WTC11 (cell line): ENCODE measurements around the gene ACTMAP. TPM values are rescaled to one million over a fixed set of nuclear protein-coding genes. Genes with fewer than 3 reads are reported as not detected.

ENCODE experiments used
- ATAC-seq: fragments of 200-7000 bp; cut with Tn5 transposase; 2 replicates; pipeline ENCODE4 v1.10.0; 2021; ENCODE audit warnings: mild to moderate bottlenecking, moderate library complexity
- CTCF ChIA-PET: fragments of 300-600 bp; sonication (Branson Sonifier 250); formaldehyde crosslinking; loops from one replicate; lab custom pipeline; 2021; ENCODE audit warnings: antibody characterized with exemption; lab: Charles Lee
- POLR2A ChIA-PET: fragments of 350-600 bp; sonication (Branson Sonifier 250); formaldehyde crosslinking; loops from one replicate; lab custom pipeline; 2021; ENCODE audit warnings: antibody characterized with exemption; lab: Charles Lee
- DNase-seq: peaks from one replicate; pipeline ENCODE4 v3.0.0; 2021; ENCODE audit warnings: low spot score
- H3K27ac Mint-ChIP-seq: 2 replicates; pipeline ENCODE4 v1.8.0; 2021; ENCODE audit warnings: mixed read lengths
- H3K27me3 Mint-ChIP-seq: 2 replicates; pipeline ENCODE4 v1.8.0; 2021; ENCODE audit warnings: low read depth, mild to moderate bottlenecking, moderate library complexity, mixed read lengths
- H3K36me3 Mint-ChIP-seq: 2 replicates; pipeline ENCODE4 v1.8.0; 2021; ENCODE audit warnings: mixed read lengths
- H3K4me1 Mint-ChIP-seq: 2 replicates; pipeline ENCODE4 v1.8.0; 2022; ENCODE audit warnings: mixed read lengths
- H3K4me3 Mint-ChIP-seq: 2 replicates; pipeline ENCODE4 v1.8.0; 2021; ENCODE audit warnings: mild to moderate bottlenecking, moderate library complexity, mixed read lengths
- H3K9me3 Mint-ChIP-seq: 2 replicates; pipeline ENCODE4 v1.8.0; 2021; ENCODE audit warnings: mixed read lengths
- ETV6 ChIP-seq: sonication (generic); formaldehyde crosslinking; IDR thresholded peaks from 2 replicates; pipeline ENCODE4 v1.8.1; 2022; ENCODE audit warnings: mild to moderate bottlenecking, missing genetic modification reagents
- FOXP1 ChIP-seq: sonication (generic); formaldehyde crosslinking; IDR thresholded peaks from 2 replicates; pipeline ENCODE4 v1.8.0; 2022; ENCODE audit warnings: missing genetic modification reagents, mild to moderate bottlenecking, moderate library complexity, borderline replicate concordance
- IRF2 ChIP-seq: sonication (generic); formaldehyde crosslinking; IDR thresholded peaks from 2 replicates; pipeline ENCODE4 v1.8.0; 2022; ENCODE audit warnings: low read depth, missing genetic modification reagents, borderline replicate concordance
- MAX ChIP-seq: sonication (generic); formaldehyde crosslinking; IDR thresholded peaks from 2 replicates; pipeline ENCODE4 v1.8.0; 2022; ENCODE audit warnings: mild to moderate bottlenecking, missing genetic modification reagents
- NFE2L1 ChIP-seq: sonication (generic); formaldehyde crosslinking; IDR thresholded peaks from 2 replicates; pipeline ENCODE4 v1.8.1; 2023; ENCODE audit warnings: missing genetic modification reagents
- NFYB ChIP-seq: sonication (generic); formaldehyde crosslinking; conservative IDR thresholded peaks from 2 replicates; pipeline ENCODE4 v1.8.0; 2022; ENCODE audit warnings: low read depth, missing genetic modification reagents
- PRRX2 ChIP-seq: fragments of 250-450 bp; sonication (Bioruptor Pico); IDR thresholded peaks from 2 replicates; pipeline ENCODE4 v1.8.0; 2021; ENCODE audit warnings: mild to moderate bottlenecking
- RORB ChIP-seq: fragments of 250-450 bp; sonication (Bioruptor Pico); IDR thresholded peaks from 2 replicates; pipeline ENCODE4 v1.9.0; 2021; ENCODE audit warnings: mild to moderate bottlenecking
- TCF7 ChIP-seq: sonication (generic); formaldehyde crosslinking; IDR thresholded peaks from 2 replicates; pipeline ENCODE4 v1.8.0; 2022; ENCODE audit warnings: mild to moderate bottlenecking, low read depth, missing genetic modification reagents, moderate library complexity
- TEAD1 ChIP-seq: sonication (generic); formaldehyde crosslinking; IDR thresholded peaks from 2 replicates; pipeline ENCODE4 v1.8.0; 2022; ENCODE audit warnings: mild to moderate bottlenecking, missing genetic modification reagents
- ZNF121 ChIP-seq: sonication (generic); formaldehyde crosslinking; IDR thresholded peaks from 2 replicates; pipeline ENCODE4 v1.8.0; 2023; ENCODE audit warnings: missing genetic modification reagents
- ZNF281 ChIP-seq: sonication (generic); formaldehyde crosslinking; IDR thresholded peaks from 2 replicates; pipeline ENCODE4 v1.8.0; 2023; ENCODE audit warnings: mild to moderate bottlenecking, missing genetic modification reagents
- ZNF416 ChIP-seq: fragments of 250-450 bp; sonication (Bioruptor Pico); IDR thresholded peaks from 2 replicates; pipeline ENCODE4 v1.9.0; 2021; ENCODE audit warnings: mild to moderate bottlenecking, inconsistent platforms
- ZNF512 ChIP-seq: sonication (generic); formaldehyde crosslinking; IDR thresholded peaks from 2 replicates; pipeline ENCODE4 v1.8.1; 2022; ENCODE audit warnings: missing genetic modification reagents, borderline replicate concordance
- total RNA-seq: library from RNA; stranded (reverse); gene quantifications from 3 replicates; pipeline ENCODE4 v1.2.3, GENCODE V29; 2021
- TF ChIP-seq, protein P1 (sequence below): sonication (generic); formaldehyde crosslinking; IDR thresholded peaks from 2 replicates; pipeline ENCODE4 v1.8.1; 2023; ENCODE audit warnings: mild to moderate bottlenecking, missing genetic modification reagents, moderate library complexity
- TF ChIP-seq, protein P2 (sequence below): fragments of 250-450 bp; sonication (Bioruptor Pico); IDR thresholded peaks from 2 replicates; pipeline ENCODE4 v1.8.0; 2021; ENCODE audit warnings: mild to moderate bottlenecking
- TF ChIP-seq, protein P3 (sequence below): sonication (generic); formaldehyde crosslinking; IDR thresholded peaks from 2 replicates; pipeline ENCODE4 v1.8.1; 2023; ENCODE audit warnings: mild to moderate bottlenecking, missing genetic modification reagents, borderline replicate concordance

ACTMAP gene
- total RNA-seq, 1 experiment from 2014 or later = 29.6 TPM

DNA sequence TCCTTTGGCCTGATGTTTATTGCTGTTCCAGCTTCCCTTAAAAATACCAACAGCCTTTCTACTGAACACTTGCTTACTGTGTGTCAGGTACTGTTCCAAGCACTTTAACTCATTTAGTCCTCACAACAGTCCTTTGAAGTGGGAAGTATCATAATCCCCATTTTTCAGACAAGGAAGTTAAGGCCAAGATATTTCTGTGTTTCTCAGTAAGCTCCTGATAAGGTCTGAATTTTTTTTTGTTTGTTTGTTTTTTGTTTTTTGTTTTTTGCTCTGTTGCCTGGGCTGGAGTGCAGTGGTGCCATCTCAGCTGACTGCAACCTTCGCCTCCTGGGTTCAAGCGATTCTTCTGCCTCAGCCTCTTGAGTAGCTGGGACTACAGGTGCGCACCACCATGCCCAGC is 8.2 kb upstream of the ACTMAP start (continued):
- TF ChIP-seq ETV6 (CRISPR knock-in tag) (no peak), ZNF512 (no peak), NFYB (CRISPR knock-in tag) (no peak), TEAD1 (no peak), ZNF281 (CRISPR knock-in tag) (no peak)
- TF ChIP-seq, protein P1, sequence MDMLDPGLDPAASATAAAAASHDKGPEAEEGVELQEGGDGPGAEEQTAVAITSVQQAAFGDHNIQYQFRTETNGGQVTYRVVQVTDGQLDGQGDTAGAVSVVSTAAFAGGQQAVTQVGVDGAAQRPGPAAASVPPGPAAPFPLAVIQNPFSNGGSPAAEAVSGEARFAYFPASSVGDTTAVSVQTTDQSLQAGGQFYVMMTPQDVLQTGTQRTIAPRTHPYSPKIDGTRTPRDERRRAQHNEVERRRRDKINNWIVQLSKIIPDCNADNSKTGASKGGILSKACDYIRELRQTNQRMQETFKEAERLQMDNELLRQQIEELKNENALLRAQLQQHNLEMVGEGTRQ (CRISPR knock-in tag) = no peak

DNA sequence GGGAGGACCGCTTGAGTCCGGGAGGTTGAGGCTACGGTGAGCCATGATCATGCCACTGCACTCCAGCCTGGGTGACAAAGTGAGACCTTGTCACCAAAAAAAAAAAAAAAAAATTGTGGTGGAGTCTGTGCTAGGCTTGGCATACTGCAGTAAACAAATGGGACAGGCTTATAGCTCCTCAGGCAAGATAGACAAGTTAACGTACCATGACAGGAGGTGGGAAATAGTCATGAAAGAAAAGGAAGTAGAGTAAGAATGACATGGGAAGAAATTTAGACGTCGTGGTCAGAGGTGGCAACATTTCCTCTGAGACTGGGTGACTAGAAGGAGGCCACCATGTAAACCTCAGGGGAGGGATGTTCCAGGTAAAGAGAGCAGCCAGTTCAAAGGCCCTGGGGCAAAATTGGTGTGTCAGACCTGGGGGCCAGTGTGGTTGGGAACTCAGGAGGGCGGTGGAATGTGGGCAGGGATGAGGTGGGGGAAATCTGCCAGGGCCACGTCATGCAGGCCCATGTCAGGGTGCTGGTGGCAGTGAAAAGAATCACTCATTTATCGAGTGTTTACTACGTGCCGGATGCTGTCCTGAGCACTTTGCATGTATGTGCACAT is 6.3 kb upstream of the ACTMAP start:
- H3K4me1 Mint-ChIP-seq = peaks cover 29% of the 10 kb centered on the region
- H3K36me3 Mint-ChIP-seq = peaks cover 79% of the 10 kb centered on the region
- H3K27ac Mint-ChIP-seq = peak overlapping the region; percentile 85

GRCh38 chr19:40755791-40756190 is 5.5 kb upstream of the ACTMAP start:
- DNase-seq (no peak), ATAC-seq (no peak)
- no peaks in the 10 kb centered on the region for H3K27me3 Mint-ChIP-seq
- ChIA-PET POLR2A (interaction anchor here (0.7 to 1.0 kb wide), 2 partner anchors 16 to 23 kb away, joined by 5 read pairs; partner anchors contain the start of gene RAB4B), CTCF (interaction anchor here (1.1 to 1.5 kb wide), 2 partner anchors 22 to 53 kb away, joined by 3 to 6 read pairs; partner anchors contain the start of gene RAB4B)
- H3K4me1 Mint-ChIP-seq = peaks cover 29% of the 10 kb centered on the region
- peaks cover 77% of the 10 kb centered on the region for H3K36me3 Mint-ChIP-seq
- H3K9me3 Mint-ChIP-seq = no peaks in the 10 kb centered on the region
- TF ChIP-seq TCF7 (CRISPR knock-in tag) = no peak
- no peak for TF ChIP-seq NFE2L1
- no peak for TF ChIP-seq ZNF416
- no peak overlapping the region for H3K4me3 Mint-ChIP-seq
- H3K27ac Mint-ChIP-seq = peak overlapping the region; percentile 86

More for the DNA sequence above, 6.3 kb upstream of the ACTMAP start:
- H3K9me3 Mint-ChIP-seq = no peaks in the 10 kb centered on the region
- no peak for ATAC-seq
- CTCF ChIA-PET = interaction anchor here (1.1 to 2.3 kb wide), 4 partner anchors 21 to 54 kb away, joined by 3 to 7 read pairs (median 4); partner anchors contain the start of genes EGLN2 and RAB4B
- TF ChIP-seq PRRX2 (CRISPR knock-in tag) = no peak
- TF ChIP-seq, protein P2, sequence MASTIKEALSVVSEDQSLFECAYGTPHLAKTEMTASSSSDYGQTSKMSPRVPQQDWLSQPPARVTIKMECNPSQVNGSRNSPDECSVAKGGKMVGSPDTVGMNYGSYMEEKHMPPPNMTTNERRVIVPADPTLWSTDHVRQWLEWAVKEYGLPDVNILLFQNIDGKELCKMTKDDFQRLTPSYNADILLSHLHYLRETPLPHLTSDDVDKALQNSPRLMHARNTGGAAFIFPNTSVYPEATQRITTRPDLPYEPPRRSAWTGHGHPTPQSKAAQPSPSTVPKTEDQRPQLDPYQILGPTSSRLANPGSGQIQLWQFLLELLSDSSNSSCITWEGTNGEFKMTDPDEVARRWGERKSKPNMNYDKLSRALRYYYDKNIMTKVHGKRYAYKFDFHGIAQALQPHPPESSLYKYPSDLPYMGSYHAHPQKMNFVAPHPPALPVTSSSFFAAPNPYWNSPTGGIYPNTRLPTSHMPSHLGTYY = peak; percentile 9; the same call in 1 of the 2 replicates
- TF ChIP-seq, all 79 proteins: peak for 1
- POLR2A ChIA-PET = interaction anchor here (0.7 kb wide), 1 partner anchor 16 kb away, joined by 5 read pairs; no protein-coding TSS in a partner anchor
- DNase-seq = no peak
- Mint-ChIP-seq H3K27me3 (no peaks in the 10 kb centered on the region), H3K4me3 (peak overlapping the region; percentile 14)

GRCh38 chr19:40755248-40755624 is 5.0 kb upstream of the ACTMAP start:
- DNase-seq (no peak), ATAC-seq (no peak)
- H3K27ac Mint-ChIP-seq = no peak overlapping the region
- peaks cover 29% of the 10 kb centered on the region for H3K4me1 Mint-ChIP-seq
- H3K27me3 Mint-ChIP-seq = no peaks in the 10 kb centered on the region
- POLR2A ChIA-PET = interaction anchor here (0.5 to 1.0 kb wide), 2 partner anchors 18 to 23 kb away, joined by 3 to 5 read pairs; partner anchors contain the start of gene RAB4B
- H3K9me3 Mint-ChIP-seq = no peaks in the 10 kb centered on the region
- CTCF ChIA-PET = interaction anchor here (1.2 to 1.8 kb wide), 5 partner anchors 11 to 63 kb away, joined by 4 to 8 read pairs (median 6); partner anchors contain the start of gene EGLN2
- H3K4me3 Mint-ChIP-seq = no peak overlapping the region
- peaks cover 71% of the 10 kb centered on the region for H3K36me3 Mint-ChIP-seq
- TF ChIP-seq, protein P3, sequence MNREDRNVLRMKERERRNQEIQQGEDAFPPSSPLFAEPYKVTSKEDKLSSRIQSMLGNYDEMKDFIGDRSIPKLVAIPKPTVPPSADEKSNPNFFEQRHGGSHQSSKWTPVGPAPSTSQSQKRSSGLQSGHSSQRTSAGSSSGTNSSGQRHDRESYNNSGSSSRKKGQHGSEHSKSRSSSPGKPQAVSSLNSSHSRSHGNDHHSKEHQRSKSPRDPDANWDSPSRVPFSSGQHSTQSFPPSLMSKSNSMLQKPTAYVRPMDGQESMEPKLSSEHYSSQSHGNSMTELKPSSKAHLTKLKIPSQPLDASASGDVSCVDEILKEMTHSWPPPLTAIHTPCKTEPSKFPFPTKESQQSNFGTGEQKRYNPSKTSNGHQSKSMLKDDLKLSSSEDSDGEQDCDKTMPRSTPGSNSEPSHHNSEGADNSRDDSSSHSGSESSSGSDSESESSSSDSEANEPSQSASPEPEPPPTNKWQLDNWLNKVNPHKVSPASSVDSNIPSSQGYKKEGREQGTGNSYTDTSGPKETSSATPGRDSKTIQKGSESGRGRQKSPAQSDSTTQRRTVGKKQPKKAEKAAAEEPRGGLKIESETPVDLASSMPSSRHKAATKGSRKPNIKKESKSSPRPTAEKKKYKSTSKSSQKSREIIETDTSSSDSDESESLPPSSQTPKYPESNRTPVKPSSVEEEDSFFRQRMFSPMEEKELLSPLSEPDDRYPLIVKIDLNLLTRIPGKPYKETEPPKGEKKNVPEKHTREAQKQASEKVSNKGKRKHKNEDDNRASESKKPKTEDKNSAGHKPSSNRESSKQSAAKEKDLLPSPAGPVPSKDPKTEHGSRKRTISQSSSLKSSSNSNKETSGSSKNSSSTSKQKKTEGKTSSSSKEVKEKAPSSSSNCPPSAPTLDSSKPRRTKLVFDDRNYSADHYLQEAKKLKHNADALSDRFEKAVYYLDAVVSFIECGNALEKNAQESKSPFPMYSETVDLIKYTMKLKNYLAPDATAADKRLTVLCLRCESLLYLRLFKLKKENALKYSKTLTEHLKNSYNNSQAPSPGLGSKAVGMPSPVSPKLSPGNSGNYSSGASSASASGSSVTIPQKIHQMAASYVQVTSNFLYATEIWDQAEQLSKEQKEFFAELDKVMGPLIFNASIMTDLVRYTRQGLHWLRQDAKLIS = no peak
- TF ChIP-seq ZNF121 (CRISPR knock-in tag) (no peak), RORB (CRISPR knock-in tag) (no peak), FOXP1 (CRISPR knock-in tag) (no peak), MAX (CRISPR knock-in tag) (no peak), IRF2 (CRISPR knock-in tag) (no peak)
